NCI-H345 treated with DMSO at 0.1 percent for 48 hours (cell line): ENCODE results near the gene CACFD1.

Experiments used
- DNase-seq: peaks from one replicate; lab custom pipeline; 2025; ENCODE audit not compliant: unreplicated experiment; lab: John Stamatoyannopoulos, UW

Gene CACFD1

GRCh38 chr9:133459476-133460404, at the start of gene CACFD1:
TSS of gene CACFD1 (plus strand) at chr9:133459978. CDS start at chr9:133460067, 89 bp downstream.
- DNase-seq, result peak; percentile 91

GRCh38 chr9:133415170-133415569, 44.6 kb upstream of the CACFD1 start:
- DNase-seq, result no peak

GRCh38 chr9:133417541-133418461, 42.0 kb upstream of the CACFD1 start, which contains the start of gene REXO4:
TSS of gene REXO4 (minus strand) at chr9:133418010. CDS start at chr9:133417844, 166 bp downstream.
- peak; percentile 75 for DNase-seq

- no peak for DNase-seq
These were observed 40.8 kb upstream of the CACFD1 start for GRCh38 chr9:133419005-133419404.

DNA sequence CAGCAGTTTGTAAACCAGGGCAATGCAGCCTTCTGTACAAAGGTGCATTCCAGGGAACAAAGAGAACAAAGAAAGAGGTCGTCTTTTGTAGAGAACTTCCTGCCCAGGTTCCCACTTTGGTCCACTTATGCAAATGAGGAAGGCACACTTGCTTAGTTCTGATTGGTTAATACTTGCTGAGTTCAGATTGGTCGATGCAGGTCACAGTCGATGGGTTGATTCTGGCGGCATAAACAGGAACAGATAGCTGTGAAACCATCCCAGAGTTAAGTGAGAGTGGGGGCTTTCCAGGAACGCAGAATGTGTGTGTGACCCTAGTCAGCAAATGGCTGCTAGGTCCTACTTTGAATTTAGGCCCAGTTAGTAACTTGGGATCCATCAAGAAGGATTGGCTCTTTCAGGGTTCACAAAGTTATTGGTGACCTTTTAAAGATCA, 39.4 kb upstream of the CACFD1 start:
- no peak for DNase-seq

- no peak for DNase-seq
These were observed 37.9 kb upstream of the CACFD1 start, which contains the start of gene ADAMTS13 for GRCh38 chr9:133421615-133422542. TSS of gene ADAMTS13 (plus strand) at chr9:133422367. CDS start at chr9:133422444, 77 bp downstream.

DNA sequence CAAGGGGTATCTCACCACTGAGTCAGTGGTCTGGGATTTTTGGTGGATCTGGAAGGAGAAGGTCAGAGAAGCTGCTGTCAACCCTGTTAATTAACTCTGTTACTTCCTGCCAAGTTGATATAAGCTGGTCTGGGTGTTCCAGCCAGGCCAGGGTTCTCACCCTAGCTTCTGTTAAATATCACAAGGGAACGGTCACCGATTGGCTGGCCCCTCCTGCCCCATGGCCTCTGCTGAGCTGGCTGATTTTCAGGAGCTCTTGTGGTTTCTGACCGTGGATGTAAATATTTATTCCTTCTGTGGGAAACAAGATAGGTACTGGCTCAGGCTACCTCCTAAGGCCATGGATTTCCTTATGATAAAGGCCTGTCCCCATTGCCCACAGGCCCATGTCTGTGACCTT, 36.6 kb upstream of the CACFD1 start:
- no peak for DNase-seq

DNA sequence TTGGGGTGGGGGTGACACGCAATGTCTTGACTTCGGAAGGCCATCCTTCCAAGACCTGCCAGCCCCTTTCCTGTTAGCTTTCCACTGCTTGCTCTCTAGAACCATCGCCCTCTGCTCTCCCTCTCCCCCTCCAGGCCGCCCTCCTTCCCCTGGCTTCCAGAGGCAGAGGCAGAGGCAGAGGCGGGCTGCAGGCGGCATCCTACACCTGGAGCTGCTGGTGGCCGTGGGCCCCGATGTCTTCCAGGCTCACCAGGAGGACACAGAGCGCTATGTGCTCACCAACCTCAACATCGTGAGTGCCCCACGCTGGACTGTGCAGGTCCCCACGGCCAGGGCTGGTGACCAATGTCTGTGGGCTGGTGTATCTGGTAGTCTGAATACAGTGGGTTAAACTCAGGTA, 35.6 kb upstream of the CACFD1 start:
- no peak for DNase-seq

DNA sequence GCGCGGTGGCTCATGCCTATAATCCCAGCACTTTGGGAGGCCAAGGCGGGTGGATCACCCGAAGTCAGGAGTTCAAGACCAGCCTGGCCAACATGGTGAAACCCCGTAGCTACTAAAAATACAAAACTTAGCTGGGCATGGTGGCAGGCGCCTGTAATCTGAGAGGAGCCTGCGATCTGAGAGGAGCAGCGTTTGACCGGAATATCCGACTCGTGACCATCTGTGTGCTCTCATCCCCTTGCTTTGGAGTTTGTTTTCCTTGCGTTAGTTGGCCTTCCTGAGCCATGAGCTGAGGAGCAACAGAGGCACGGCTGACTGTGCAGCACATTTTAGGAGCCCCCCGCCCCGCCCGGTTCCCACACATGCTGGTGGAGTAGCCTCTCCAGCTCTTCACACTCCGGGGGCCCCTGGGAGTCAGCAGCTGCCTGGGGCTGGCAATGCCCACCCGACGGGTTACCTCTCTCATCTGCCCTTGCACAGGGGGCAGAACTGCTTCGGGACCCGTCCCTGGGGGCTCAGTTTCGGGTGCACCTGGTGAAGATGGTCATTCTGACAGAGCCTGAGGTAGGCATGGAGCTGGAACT, 34.6 kb upstream of the CACFD1 start:
- DNase-seq, result no peak

DNA sequence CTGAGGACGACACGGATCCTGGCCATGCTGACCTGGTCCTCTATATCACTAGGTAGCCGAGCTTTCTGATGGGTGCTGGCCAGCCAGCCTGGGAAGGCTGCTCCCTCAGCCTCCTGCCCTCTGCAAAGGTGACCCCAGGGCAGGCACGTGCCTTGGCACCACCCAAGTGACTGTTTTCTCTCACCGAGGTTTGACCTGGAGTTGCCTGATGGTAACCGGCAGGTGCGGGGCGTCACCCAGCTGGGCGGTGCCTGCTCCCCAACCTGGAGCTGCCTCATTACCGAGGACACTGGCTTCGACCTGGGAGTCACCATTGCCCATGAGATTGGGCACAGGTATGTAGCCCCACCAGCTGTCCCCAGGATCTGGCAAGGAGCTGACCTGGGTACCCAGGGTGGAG, 33.8 kb upstream of the CACFD1 start:
- DNase-seq, result no peak

- DNase-seq, result no peak
These were observed 32.0 kb upstream of the CACFD1 start for GRCh38 chr9:133427658-133428348.

- no peak for DNase-seq
These were observed 31.1 kb upstream of the CACFD1 start for GRCh38 chr9:133428617-133429101.

DNA sequence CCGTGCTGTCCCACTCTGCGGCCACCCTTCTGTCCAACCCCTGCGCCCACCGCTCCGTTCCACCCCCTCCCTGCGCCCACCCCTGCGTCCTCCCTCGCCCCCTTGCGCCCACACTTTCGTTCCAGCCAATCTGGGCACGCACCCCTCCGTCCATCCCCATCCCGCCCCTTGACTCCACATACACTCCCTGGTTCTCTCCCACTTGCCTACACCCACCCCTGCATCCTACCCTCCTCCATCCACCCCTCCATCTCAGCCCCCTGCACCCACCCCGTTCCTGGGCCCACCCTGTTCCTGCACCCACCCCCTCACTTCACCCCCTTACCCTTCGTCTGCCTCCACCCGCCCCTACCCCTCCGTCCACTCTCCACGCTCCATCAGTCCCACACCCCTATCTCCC, 30.6 kb upstream of the CACFD1 start:
- DNase-seq, result no peak

DNA sequence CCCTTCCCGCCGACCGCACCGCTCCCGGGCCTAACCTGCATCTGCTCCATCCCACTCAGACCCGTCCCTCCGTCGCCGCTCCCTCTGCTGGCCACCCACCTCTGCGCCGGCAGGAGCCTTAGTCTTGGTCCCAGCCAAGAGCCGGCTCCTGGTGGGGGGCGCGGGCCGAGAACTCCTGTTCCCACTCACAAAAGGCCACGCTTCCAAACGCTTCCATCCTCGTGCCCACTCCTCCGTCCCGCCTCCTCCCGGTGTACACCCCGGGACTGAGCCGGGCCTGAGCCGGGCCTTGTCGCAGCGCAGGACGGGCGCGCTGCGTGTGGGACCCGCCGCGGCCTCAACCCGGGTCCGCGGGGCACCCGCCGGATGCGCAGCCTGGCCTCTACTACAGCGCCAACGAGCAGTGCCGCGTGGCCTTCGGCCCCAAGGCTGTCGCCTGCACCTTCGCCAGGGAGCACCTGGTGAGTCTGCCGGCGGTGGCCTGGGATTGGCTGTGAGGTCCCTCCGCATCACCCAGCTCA, 30.1 kb upstream of the CACFD1 start:
- no peak for DNase-seq

- no peak for DNase-seq
These were observed 29.5 kb upstream of the CACFD1 start for GRCh38 chr9:133430244-133430643.

DNA sequence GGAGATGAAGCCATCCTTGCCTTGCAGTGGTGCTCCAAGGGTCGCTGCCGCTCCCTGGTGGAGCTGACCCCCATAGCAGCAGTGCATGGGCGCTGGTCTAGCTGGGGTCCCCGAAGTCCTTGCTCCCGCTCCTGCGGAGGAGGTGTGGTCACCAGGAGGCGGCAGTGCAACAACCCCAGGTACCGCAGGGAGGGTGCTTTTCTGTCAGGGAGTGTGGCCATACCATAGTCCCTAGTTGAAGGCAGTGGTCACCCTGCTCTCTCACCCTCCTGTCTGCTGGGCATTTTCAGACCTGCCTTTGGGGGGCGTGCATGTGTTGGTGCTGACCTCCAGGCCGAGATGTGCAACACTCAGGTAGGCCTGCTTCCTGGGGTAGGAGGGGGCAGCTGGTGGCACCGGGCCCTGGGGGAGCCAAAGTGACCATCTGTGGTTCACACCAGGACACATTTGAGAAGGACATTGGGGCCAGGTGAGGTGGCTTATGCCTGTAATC, 26.4 kb upstream of the CACFD1 start:
- no peak for DNase-seq

- no peak for DNase-seq
These were observed 23.1 kb upstream of the CACFD1 start for GRCh38 chr9:133436681-133437080.

DNA sequence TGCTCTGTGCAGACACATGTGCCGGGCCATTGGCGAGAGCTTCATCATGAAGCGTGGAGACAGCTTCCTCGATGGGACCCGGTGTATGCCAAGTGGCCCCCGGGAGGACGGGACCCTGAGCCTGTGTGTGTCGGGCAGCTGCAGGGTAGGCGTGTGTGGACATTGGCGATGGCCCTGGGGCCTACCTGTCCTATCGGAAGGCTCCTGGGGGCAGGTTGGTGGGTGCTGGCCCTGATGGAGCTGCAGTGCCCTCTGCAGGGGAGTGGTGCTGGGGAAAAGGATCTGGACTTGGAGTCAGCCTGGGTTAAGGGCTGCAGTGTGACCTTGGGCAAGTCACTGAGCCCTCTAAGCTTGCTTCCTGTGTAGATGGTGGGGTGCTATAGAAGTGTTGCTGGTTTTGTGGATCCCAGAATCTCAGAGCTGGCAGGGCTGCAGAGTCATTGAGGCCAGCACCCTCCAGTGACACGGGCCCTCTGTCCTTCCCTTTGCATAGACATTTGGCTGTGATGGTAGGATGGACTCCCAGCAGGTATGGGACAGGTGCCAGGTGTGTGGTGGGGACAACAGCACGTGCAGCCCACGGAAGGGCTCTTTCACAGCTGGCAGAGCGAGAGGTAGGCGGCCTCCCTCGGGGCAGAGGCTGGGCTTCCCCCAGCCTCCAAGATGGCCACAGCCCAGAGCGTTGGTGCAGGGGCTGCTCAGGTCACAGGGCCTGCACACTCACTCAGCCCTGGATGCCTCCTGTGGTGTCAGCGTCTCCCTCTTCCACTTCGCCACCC, 21.8 kb upstream of the CACFD1 start:
- DNase-seq, result no peak
